Hepatocyte (in vitro differentiated cells): Measurements from ENCODE around the gene PLEKHA7. TPM values are rescaled to one million over a fixed set of nuclear protein-coding genes. Genes with fewer than 3 reads are reported as not detected.

Source experiments
- DNase-seq: peaks from one replicate; pipeline ENCODE4 v3.0.0-alpha.2; 2016; ENCODE audit warnings: low spot score
- H2AFZ ChIP-seq: fragments of 200-600 bp; sonication (generic); 2 replicates; pipeline ENCODE4 v1.6.0; 2016; ENCODE audit warnings: antibody characterized with exemption, mild to moderate bottlenecking
- H3K27ac ChIP-seq: fragments of 200-600 bp; sonication (generic); 2 replicates; pipeline ENCODE4 v1.5.1; 2016; ENCODE audit warnings: mild to moderate bottlenecking
- H3K27me3 ChIP-seq: fragments of 200-600 bp; sonication (generic); 2 replicates; pipeline ENCODE4 v1.6.1; 2016
- H3K36me3 ChIP-seq: fragments of 200-600 bp; sonication (generic); replicated peaks from 2 replicates; pipeline ENCODE4 v1.5.1; 2016; ENCODE audit warnings: low read depth; ENCODE audit not compliant: insufficient read depth
- H3K4me1 ChIP-seq: fragments of 200-600 bp; sonication (generic); 2 replicates; pipeline ENCODE4 v1.5.1; 2016; ENCODE audit warnings: mild to moderate bottlenecking, moderate library complexity; ENCODE audit not compliant: insufficient read depth
- H3K4me2 ChIP-seq: fragments of 200-600 bp; sonication (generic); 2 replicates; pipeline ENCODE4 v1.6.0; 2016
- H3K4me3 ChIP-seq: fragments of 200-600 bp; sonication (generic); 2 replicates; pipeline ENCODE4 v1.5.1; 2016; ENCODE audit warnings: mild to moderate bottlenecking
- H3K79me2 ChIP-seq: fragments of 200-600 bp; sonication (generic); 2 replicates; pipeline ENCODE4 v1.6.0; 2017; ENCODE audit warnings: mild to moderate bottlenecking
- H3K9me2 ChIP-seq: fragments of 200-600 bp; sonication (generic); replicated peaks from 2 replicates; pipeline ENCODE4 v1.6.0; 2017; ENCODE audit warnings: mild to moderate bottlenecking; ENCODE audit not compliant: insufficient read depth
- H3K9me3 ChIP-seq: fragments of 200-600 bp; sonication (generic); 2 replicates; pipeline ENCODE4 v1.5.1; 2016; ENCODE audit warnings: low read depth, mild to moderate bottlenecking
- H4K20me1 ChIP-seq: fragments of 200-600 bp; sonication (generic); 2 replicates; pipeline ENCODE4 v1.6.0; 2016; ENCODE audit warnings: mild to moderate bottlenecking; ENCODE audit not compliant: insufficient read depth, poor library complexity, severe bottlenecking
- CTCF ChIP-seq: fragments of 200-600 bp; sonication (generic); IDR thresholded peaks from 2 replicates; pipeline ENCODE4 v1.5.1; 2016; ENCODE audit warnings: antibody characterized with exemption, mild to moderate bottlenecking; ENCODE audit not compliant: poor library complexity
- EZH2 ChIP-seq: fragments of 200-600 bp; sonication (generic); IDR thresholded peaks from 2 replicates; pipeline ENCODE4 v1.6.1; 2016; ENCODE audit warnings: antibody characterized with exemption, mild to moderate bottlenecking, borderline replicate concordance
- EZH2phosphoT487 ChIP-seq: fragments of 200-600 bp; sonication (generic); IDR thresholded peaks from one replicate; pipeline ENCODE4 v1.6.1; 2018; ENCODE audit warnings: antibody characterized with exemption, mild to moderate bottlenecking, low read depth, moderate library complexity; ENCODE audit not compliant: unreplicated experiment, severe bottlenecking
- WGBS: methylation state at CpG from one replicate; pipeline ENCODE4 v1.1.6; 2016; ENCODE audit warnings: low lambda C conversion rate; ENCODE audit errors: missing lambda C conversion rate; 5-methylcytosine and 5-hydroxymethylcytosine counted together
- polyA plus RNA-seq: library from polyadenylated mRNA; unstranded; fragments of >200 nt; fragmentation: Nextera tagmentation; extraction: Ambion mirVana; gene quantifications from 2 replicates; pipeline ENCODE4 v1.2.1, GENCODE V29; 2016
- total RNA-seq: library from RNA; depleted of rRNA; stranded (reverse); fragments of >200 nt; gene quantifications from 2 replicates; pipeline ENCODE4 v1.2.3, GENCODE V29; 2014

The PLEKHA7 gene
- total and polyA plus RNA-seq, 2 experiments from 2014 or later: 16.7 to 35.6 TPM

- Histone ChIP-seq H3K27me3 (no peaks in the 10 kb centered on the region), H3K27ac (no peak overlapping the region), H3K9me2 (no peaks in the 10 kb centered on the region), H3K9me3 (no peaks in the 10 kb centered on the region), H4K20me1 (no peaks in the 10 kb centered on the region), H3K4me2 (no peak overlapping the region), H2AFZ (no peak overlapping the region), H3K79me2 (no peaks in the 10 kb centered on the region), H3K4me3 (no peak overlapping the region), H3K36me3 (no peaks in the 10 kb centered on the region), H3K4me1 (no peaks in the 10 kb centered on the region)
- no peak for TF ChIP-seq EZH2
- no peak for TF ChIP-seq EZH2phosphoT487
- TF ChIP-seq CTCF: no peak
- 98% methylated on average over 2 of the region's 2 CpGs for WGBS
- DNase-seq: no peak
Observed at GRCh38 chr11:16840951-16841350, 173.3 kb downstream of the PLEKHA7 start.

- Histone ChIP-seq H3K79me2 (no peaks in the 10 kb centered on the region), H3K27ac (no peak overlapping the region), H3K4me1 (no peaks in the 10 kb centered on the region), H3K36me3 (no peaks in the 10 kb centered on the region), H3K4me3 (no peak overlapping the region), H2AFZ (no peak overlapping the region), H4K20me1 (no peaks in the 10 kb centered on the region), H3K4me2 (no peak overlapping the region), H3K9me3 (no peaks in the 10 kb centered on the region), H3K27me3 (no peaks in the 10 kb centered on the region), H3K9me2 (no peaks in the 10 kb centered on the region)
- TF ChIP-seq EZH2phosphoT487: no peak
- 91% methylated on average over 3 of the region's 3 CpGs for WGBS
- DNase-seq: no peak
Observed at GRCh38 chr11:16839821-16840220, 174.4 kb downstream of the PLEKHA7 start.

- Histone ChIP-seq H3K9me3 (no peaks in the 10 kb centered on the region), H3K27ac (no peak overlapping the region), H2AFZ (no peak overlapping the region), H3K4me3 (no peak overlapping the region), H3K36me3 (no peaks in the 10 kb centered on the region), H3K79me2 (no peaks in the 10 kb centered on the region), H3K27me3 (no peaks in the 10 kb centered on the region), H3K9me2 (no peaks in the 10 kb centered on the region), H4K20me1 (no peaks in the 10 kb centered on the region), H3K4me1 (no peaks in the 10 kb centered on the region), H3K4me2 (no peak overlapping the region)
- 100% methylated on average over 1 of the region's 1 CpG for WGBS
- TF ChIP-seq CTCF (no peak), EZH2 (no peak), EZH2phosphoT487 (no peak)
- DNase-seq: no peak
Observed at GRCh38 chr11:16834384-16834783, 179.8 kb downstream of the PLEKHA7 start.

GRCh38 chr11:16833026-16833425 lies 181.2 kb downstream of the PLEKHA7 start:
- no peaks in the 10 kb centered on the region for H3K36me3 ChIP-seq
- H3K4me1 ChIP-seq: no peaks in the 10 kb centered on the region
- DNase-seq: no peak
- no peak for TF ChIP-seq EZH2phosphoT487
- no peak for TF ChIP-seq EZH2
- no peak for TF ChIP-seq CTCF
- H4K20me1 ChIP-seq: no peaks in the 10 kb centered on the region
- no peak overlapping the region for H3K27ac ChIP-seq
- no peak overlapping the region for H2AFZ ChIP-seq
- H3K9me2 ChIP-seq: no peaks in the 10 kb centered on the region
- H3K4me2 ChIP-seq: no peak overlapping the region
- H3K27me3 ChIP-seq: no peaks in the 10 kb centered on the region
- H3K9me3 ChIP-seq: no peaks in the 10 kb centered on the region
- H3K79me2 ChIP-seq: no peaks in the 10 kb centered on the region
- no peak overlapping the region for H3K4me3 ChIP-seq
- WGBS: 73% methylated on average over 2 of the region's 2 CpGs
